ENCODE data around the gene PTPRH.
A peak's percentile ranks its signal among the peaks of the same experiment; 100 is the strongest.
"Not testable (repeated sequence)": the region's sequence is repeated elsewhere in the genome, so short reads cannot be mapped to it uniquely, and the experiment has no call there.

Gene PTPRH

DNA sequence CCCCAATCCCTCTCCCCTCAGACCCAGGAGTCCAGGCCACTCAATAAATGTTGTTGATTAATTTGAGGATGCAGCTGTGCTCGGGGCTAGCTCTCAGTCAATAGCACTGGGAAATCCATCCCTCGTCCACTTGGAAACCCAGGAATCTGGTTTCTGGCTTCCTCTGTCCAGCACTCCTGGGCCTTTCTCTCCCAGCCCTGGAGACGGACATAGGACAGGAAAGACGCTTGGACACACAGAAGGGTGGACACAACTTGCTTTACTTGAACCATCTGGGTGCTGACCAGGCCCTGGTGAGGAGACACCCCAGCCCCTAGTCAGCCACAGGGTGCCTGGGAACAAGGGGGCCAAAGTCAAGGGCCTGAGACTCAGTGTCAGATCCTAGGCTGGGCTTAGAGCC is 50.9 kb downstream of the PTPRH start:
- DNase-seq = no peak

GRCh38 chr19:55157064-55157908 is 52.0 kb downstream of the PTPRH start, which contains the start of gene TNNI3:
Gene TNNI3, minus strand, starts transcription at chr19:55157732. Its CDS starts 143 bp downstream, at chr19:55157589.
- DNase-seq = no peak

DNA sequence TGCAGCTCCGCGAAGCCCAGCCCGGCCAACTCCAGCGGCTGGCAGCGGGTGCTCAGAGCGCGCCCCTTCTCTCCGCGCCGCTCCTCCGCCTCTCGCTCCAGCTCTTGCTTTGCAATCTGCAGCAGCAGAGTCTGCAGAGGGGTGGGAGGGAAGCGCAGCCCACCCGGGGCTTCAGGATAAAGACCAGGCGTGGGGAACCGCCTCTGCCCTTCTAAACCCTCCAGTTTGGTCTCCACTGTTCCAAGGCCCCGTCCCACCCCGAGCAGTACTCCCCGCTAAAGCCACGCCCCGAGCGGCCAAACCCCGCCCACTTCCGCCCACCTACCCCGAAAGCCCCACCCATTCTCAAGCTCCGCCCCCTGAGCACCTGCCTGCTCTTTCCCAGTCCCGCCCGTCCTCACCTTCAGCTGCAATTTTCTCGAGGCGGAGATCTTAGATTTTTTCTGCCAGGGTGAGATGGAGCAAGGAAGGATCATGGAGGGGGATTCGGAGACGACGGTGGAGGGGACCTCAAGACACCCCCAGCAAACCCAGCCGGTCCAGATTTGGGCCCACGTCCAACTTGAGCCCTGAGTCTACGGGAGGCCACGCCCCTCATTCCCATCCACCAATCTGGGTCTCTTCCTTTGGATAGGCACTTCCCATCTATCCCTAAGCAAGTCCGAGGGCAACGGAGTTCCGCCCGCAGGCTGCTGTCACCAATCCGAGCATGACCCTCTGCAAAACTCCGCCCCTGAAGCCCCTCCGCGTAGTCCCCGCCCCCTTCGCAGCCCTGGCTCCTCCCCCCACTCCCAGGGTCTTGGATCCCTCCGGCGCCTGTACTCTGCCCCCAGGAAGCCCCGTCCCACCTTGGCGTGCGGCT is 52.9 kb downstream of the PTPRH start:
- peak; percentile 28 to 40 (median 39) for DNase-seq

GRCh38 chr19:55155784-55156183 is 53.5 kb downstream of the PTPRH start:
- not testable (repeated sequence) for DNase-seq

DNA sequence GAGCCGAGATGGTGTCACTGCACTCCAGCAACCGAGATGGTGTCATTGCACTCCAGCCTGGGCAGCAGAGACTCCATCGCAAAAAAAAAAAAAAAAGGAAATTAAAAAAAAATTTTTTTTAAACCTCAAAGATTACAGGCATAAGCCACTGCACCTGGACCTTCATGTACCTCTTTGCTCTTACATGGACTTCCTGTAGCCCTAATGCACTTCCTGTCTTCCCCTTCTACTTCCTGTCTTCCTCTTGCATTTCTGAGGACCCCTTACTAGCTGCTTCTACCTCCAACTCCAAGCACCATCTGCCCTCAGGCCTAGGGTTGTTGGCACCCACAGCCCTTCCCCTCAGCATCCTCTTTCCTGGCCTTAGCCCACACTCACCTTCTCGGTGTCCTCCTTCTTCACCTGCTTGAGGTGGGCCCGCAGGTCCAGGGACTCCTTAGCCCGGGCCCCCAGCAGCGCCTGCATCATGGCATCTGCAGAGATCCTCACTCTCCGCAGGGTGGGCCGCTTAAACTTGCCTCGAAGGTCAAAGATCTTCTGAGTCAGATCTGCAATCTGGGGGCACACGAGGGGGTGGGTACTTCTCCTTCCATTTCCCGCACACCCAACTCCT is 55.5 kb downstream of the PTPRH start:
- DNase-seq = no peak

DNA sequence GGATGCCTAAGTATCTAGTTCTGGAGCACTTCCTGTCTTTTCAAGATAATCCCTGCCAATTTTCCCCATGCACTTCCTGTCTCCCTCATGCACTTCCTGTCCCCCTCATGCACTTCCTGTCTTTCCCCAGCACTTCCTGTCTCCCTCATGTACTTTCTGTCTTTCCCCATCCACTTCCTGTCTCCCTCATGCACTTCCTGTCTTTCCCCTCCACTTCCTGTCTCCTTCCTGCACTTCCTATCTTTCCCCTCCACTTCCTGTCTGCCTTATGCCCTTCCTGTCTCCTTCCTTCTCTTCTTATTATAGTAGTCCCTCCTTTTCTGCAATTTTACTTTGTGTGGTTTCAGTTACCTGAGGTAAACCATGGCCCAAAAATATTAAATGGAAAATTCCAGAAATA is 57.3 kb downstream of the PTPRH start:
- no peak for DNase-seq

DNA sequence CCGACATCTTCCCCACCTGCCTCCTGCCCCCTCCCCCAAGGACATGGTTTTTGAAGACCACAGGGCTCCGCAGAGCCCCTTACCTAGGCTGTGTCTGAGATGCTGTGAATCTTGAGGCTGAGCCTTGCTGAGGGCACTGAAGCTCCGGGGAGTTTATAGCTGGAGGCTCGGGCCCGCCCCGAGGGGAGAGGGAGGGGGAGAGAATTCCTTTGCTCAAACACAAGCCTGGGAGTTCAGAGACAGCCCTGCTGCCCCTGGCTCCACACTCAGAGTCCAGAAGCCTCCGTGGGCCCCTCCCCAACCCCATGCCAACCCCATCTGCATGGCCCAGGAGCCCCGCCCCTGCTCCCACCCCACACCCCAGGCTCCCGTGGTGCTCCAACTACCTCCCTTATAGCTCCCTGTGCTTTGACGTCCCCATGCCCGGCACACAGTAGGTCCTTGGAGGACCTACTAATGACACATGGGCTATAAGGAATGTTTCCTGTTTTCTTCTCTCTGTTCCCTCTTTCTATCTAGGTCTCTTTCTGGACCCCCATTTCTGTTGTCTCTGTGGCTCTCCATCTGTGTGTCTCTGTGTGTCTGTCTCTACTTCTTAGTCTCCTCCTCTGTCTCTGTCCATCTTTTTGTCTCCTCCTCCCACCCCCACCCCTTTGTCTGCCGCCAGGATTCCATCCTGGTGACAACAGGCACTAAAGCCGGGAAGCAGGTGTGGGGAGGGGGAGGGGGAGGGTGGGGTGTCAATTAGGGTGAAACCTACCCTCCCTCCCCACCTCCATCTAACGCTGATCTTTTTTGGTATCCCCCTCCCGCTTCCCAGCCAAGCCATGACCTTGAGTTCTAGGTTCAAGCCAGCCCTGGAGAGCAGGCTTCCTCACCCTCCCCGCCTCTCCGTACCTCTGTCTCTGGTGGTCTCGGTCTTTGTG is 60.0 kb downstream of the PTPRH start, which contains the start of gene TNNT1:
TSS of gene TNNT1 (minus strand) at position 129 of the 926 bp plus-strand sequence. CDS start 2,049 bp downstream, outside the sequence.
- no peak for DNase-seq

DNA sequence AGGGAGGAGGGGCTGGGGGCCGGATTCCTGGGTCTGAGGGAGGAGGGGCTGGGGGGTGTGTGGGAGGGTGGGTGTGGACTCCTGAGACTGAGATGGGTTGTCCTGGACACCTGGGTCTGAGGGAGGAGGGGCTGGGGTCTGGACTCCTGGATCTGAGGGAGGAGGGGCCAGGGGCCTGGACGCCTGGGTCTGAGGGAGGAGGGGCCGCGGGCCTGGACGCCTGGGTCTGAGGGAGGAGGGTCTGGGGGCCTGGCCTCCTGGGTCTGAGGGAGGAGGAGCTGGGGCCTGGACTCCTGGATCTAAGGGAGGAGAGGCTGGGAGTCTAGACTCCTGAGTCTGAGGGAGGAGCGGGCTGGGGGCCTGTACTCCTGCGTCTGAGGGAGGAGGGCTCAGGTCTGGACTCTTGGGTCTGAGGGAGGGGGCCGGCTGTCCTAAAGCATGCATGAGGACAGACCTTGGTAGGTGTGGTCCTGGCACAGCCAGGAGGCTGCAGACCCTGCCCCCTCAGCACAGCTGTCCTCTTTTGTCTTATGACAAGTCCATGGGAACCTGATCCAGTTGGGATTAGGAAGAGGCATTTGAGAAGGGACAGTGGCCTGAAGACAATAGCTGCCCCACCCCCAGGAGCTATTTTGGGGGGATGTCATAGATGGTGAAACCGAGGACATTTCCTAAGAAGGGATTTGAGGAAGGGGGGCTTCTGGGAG is 61.6 kb downstream of the PTPRH start:
- no peak for DNase-seq

DNA sequence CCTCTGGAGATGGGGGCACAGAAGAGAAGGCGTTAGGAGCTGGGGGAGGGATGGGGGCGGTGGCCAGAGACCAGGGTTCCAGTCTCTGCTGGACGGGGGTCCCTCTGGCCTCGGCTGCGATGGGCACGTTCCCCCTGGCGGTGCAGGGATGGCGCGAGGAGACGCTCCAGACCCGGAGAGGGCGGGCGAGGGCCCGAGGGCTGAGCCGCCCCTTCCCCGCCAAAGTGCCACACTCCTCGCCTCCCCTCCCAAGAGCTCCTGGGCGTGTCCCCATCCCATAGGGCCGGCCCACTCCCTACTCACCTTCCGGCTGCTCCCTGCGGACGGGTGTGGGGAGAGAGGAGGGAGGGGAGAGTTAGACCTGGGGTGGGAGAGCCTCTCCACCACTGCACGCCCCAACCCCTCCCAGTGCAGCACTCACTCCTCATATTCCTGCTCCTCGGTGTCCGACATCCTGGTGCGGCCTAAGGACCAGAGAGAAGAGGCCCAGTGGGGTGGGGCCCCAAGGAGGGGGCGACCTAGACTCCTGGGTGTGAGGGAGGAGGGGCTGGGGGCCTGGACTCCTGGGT is 62.5 kb downstream of the PTPRH start:
- DNase-seq = no peak

DNA sequence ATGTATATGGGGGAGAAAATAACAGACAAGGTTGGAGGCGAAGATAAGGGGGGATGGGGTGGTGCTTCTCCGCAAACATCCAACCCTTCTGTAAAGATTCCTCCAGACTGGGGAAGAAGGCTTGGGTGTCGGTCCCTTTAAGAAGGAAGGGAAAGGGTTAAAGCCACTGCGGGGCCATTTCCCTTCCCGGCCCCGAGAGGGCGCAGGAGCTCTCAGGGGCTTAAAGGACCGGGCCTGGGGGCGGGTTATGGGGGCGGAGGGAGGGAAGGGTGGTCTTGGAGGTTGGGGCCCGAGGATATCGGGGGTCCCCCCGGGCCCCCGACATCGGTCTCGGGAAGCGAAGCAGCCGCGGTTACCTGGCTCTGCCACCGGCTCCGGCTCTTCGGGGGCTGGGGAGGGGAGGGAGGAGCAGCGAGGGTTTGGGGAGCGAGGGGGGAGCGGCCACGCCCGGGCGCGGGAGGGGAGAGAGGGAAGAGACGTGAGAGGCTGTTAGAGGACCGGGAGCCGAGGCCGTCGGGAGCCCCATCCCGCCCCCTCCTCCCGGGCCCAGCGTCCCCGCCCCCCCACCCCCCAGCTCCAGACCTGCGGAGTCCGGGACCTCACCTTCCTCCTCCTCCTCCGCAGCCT is 63.1 kb downstream of the PTPRH start:
- DNase-seq = peak; percentile 37 to 54 (median 47)

GRCh38 chr19:55145232-55145631 is 64.1 kb downstream of the PTPRH start:
- DNase-seq = peak; percentile 32 to 43 (median 38)

DNA sequence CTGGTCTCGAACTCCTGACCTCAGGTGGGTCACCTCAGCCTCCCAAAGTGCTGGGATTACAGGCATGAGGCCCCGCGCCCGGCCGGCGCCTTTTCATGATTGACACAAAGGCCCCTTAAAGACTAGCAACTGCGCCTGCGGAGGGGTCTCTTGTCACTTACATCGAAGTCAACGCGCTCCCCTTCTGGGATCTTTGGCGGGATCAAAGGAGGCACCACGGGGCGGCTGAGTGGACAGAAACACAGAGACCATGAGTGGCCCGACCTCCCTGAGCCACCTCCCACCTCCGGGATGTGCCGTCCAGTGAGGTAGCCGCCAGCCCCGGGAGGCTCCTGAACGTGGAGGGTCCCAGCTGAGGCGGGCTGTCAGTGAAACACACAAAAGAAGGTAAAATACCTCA is 67.6 kb downstream of the PTPRH start:
- DNase-seq = no peak

DNA sequence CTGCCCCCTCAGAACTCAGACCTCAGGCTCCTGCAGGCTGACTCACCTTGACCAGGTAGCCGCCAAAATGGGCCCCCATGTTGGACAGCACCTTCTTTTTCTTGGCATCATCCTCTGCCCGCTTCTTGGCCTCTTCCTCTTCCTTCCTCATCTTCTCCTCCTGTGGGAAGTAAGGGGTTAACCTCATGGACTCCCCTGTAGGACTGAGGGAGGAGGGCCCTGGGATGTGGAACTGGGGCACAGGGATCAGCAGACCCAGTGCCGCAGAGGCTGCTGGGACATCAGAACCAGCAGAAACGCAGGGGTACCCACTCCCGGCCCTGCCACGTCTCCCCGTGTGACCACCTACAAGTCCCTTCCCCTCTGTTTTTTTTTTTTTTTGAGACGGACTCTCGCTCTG is 71.4 kb downstream of the PTPRH start:
- DNase-seq = no peak

GRCh38 chr19:55136399-55137102 is 72.8 kb downstream of the PTPRH start:
- DNase-seq = no peak

DNA sequence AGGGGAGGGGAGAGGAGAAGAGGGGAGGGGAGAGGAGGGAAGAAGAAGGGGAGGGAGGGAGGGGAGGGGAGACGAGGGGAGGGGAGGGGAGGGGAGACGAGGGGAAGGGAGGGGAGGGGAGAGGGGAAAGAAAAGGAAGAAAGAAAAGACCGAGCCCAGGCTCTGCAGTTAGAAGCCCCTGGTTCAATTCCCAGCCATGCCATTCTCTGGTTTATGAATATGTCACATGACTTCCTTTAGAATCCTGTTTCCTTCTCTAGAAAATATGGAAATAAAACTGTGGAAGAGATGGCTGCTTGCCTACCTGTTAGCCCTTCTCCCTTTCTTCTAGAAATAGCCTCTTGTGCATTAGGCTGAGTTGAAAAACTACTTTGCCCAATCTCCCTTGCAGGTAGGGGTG is 74.6 kb downstream of the PTPRH start:
- no peak for DNase-seq

- DNase-seq = no peak
Observed at GRCh38 chr19:55133639-55134444, 75.5 kb downstream of the PTPRH start.

DNA sequence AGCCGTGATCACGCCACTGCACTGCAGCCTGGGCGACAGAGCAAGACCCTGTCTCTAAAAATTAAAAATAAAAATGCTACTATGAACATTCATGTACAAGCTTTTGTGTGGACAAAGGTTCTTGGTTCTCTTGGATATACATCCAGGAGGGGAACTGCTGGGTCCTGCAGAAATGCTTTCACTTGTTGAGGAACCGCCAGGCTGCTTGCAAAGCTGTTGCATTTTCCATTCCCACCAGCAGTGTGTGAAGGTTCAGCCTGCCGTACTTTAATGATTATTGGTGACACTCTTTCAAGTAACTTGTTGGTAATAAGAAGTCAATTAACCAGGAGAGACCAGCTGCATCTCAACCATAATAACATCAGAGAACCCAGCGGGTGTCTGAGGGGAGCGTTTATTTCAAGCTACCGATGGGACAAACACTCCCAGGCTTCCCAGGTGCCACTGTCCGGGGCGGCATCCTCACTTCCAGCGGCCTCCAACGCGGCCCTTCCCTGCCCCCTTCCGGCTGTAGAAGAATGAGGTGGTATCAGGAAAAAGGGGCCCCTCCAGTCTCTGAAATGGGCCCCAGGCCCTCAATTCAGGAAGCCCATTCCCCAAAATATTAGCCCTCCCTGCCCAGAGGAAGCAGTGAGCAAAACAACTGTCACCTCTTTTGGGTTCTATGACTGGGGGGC is 76.7 kb downstream of the PTPRH start:
- no peak for DNase-seq

GRCh38 chr19:55131421-55131820 is 77.9 kb downstream of the PTPRH start:
- no peak for DNase-seq

Data from suppressor macrophage treated with lipopolysaccharide for 1 hour (primary cell).